PC-3 (cell line): ENCODE measurements around the gene ARPIN. TPM values are rescaled to one million over a fixed set of nuclear protein-coding genes. Genes with fewer than 3 reads are reported as not detected.

ENCODE experiments used
- ATAC-seq: fragments of 200-7000 bp; cut with Tn5 transposase; 2 replicates; pipeline ENCODE4 v1.9.1; 2020; ENCODE audit warnings: mild to moderate bottlenecking, moderate library complexity
- BruUV-seq: library from RNA; stranded (reverse); fragments of 400-500 nt; replicated peaks from 2 replicates; lab custom pipeline; 2021; lab: Mats Ljungman, UMichigan
- CTCF ChIA-PET: fragments of 300-600 bp; sonication (Branson Sonifier 250); formaldehyde crosslinking; loops from one replicate; lab custom pipeline; 2022; ENCODE audit warnings: antibody characterized with exemption; lab: Charles Lee
- POLR2A ChIA-PET: fragments of 300-600 bp; sonication (Branson Sonifier 250); formaldehyde crosslinking; loops from one replicate; lab custom pipeline; 2022; ENCODE audit warnings: antibody characterized with exemption; ENCODE audit not compliant: unreplicated experiment; lab: Charles Lee
- DNase-seq: peaks from one replicate; pipeline ENCODE4 v3.0.0-alpha.2; 2015
- H2AFZ ChIP-seq: fragments of 300-600 bp; sonication (generic); 2 replicates; pipeline ENCODE4 v1.6.0; 2016; ENCODE audit warnings: antibody characterized with exemption, low read length
- H3F3A ChIP-seq: fragments of 300-600 bp; sonication (generic); one replicate; pipeline ENCODE4 v1.6.0; 2017; ENCODE audit warnings: antibody characterized with exemption, low read length, control low read depth, mild to moderate bottlenecking; ENCODE audit not compliant: unreplicated experiment
- H3K27ac ChIP-seq: fragments of 300-600 bp; sonication (generic); 2 replicates; pipeline ENCODE4 v1.5.1; 2016; ENCODE audit warnings: mild to moderate bottlenecking, low read length
- H3K27me3 ChIP-seq: fragments of 300-600 bp; sonication (generic); 2 replicates; pipeline ENCODE4 v1.6.1; 2016; ENCODE audit warnings: low read length, mixed read lengths
- H3K36me3 ChIP-seq: fragments of 300-600 bp; sonication (generic); 2 replicates; pipeline ENCODE4 v1.6.1; 2016; ENCODE audit warnings: low read depth, mixed run types, low read length, mixed read lengths
- H3K4me1 ChIP-seq: fragments of 300-600 bp; sonication (generic); 2 replicates; pipeline ENCODE4 v1.5.1; 2016; ENCODE audit warnings: low read length; ENCODE audit not compliant: insufficient read depth
- H3K4me2 ChIP-seq: fragments of 300-600 bp; sonication (generic); 2 replicates; pipeline ENCODE4 v1.6.0; 2016; ENCODE audit warnings: low read length
- H3K4me3 ChIP-seq: fragments of 300-600 bp; sonication (generic); 2 replicates; pipeline ENCODE4 v1.5.1; 2016; ENCODE audit warnings: mild to moderate bottlenecking, low read length, mixed read lengths
- H3K79me2 ChIP-seq: fragments of 300-600 bp; sonication (generic); 2 replicates; pipeline ENCODE4 v1.6.1; 2017; ENCODE audit warnings: low read length, mixed read lengths
- H3K9ac ChIP-seq: fragments of 300-600 bp; sonication (generic); 2 replicates; pipeline ENCODE4 v1.6.0; 2016; ENCODE audit warnings: mild to moderate bottlenecking, low read length
- H3K9me2 ChIP-seq: fragments of 300-600 bp; sonication (generic); replicated peaks from 2 replicates; pipeline ENCODE4 v1.6.1; 2016; ENCODE audit warnings: mixed run types, low read length, mixed read lengths
- H3K9me3 ChIP-seq: fragments of 300-600 bp; sonication (generic); 2 replicates; pipeline ENCODE4 v1.6.1; 2016; ENCODE audit warnings: low read length, mixed read lengths
- H4K20me1 ChIP-seq: fragments of 300-600 bp; sonication (generic); 2 replicates; pipeline ENCODE4 v1.6.1; 2016; ENCODE audit warnings: low read length, mixed read lengths
- CTCF ChIP-seq: fragments of 300-600 bp; sonication (generic); conservative IDR thresholded peaks from 2 replicates; pipeline ENCODE4 v1.5.1; 2017; ENCODE audit warnings: antibody characterized with exemption, low read depth, mild to moderate bottlenecking, low read length
- EZH2 ChIP-seq: fragments of 300-600 bp; sonication (generic); IDR thresholded peaks from one replicate; pipeline ENCODE4 v1.6.1; 2017; ENCODE audit warnings: antibody characterized with exemption, mild to moderate bottlenecking, low read length; ENCODE audit not compliant: unreplicated experiment
- EZH2phosphoT487 ChIP-seq: fragments of 300-600 bp; sonication (generic); IDR thresholded peaks from 2 replicates; pipeline ENCODE4 v1.6.1; 2018; ENCODE audit warnings: mild to moderate bottlenecking, antibody characterized with exemption, low read length, borderline replicate concordance
- intact Hi-C: fragments of 100-400 bp; cut with micrococcal nuclease; formaldehyde crosslinking; loops from 2 replicates; pipeline ENCODE4 v1.9.0; 2023
- total RNA-seq: library from RNA; depleted of rRNA; stranded (reverse); fragments of >200 nt; gene quantifications from 2 replicates; pipeline ENCODE4 v1.2.3, GENCODE V29; 2014

ARPIN gene
- total RNA-seq, 1 experiment from 2014 or later = 8.0 TPM

- DNase-seq = no peak
- ATAC-seq = no peak
- H3K27me3 ChIP-seq = no peaks in the 10 kb centered on the region
- no peak for TF ChIP-seq EZH2
- TF ChIP-seq CTCF = no peak
- no peak for TF ChIP-seq EZH2phosphoT487
- no peaks in the 10 kb centered on the region for H4K20me1 ChIP-seq
- H3K79me2 ChIP-seq = peaks cover 4% of the 10 kb centered on the region; the same call in 1 of the 2 replicates
- H3K4me3 ChIP-seq = no peak overlapping the region
- H3K9ac ChIP-seq = no peak overlapping the region
- no peaks in the 10 kb centered on the region for H3K9me2 ChIP-seq
- CTCF ChIA-PET = no interaction called here
- no peak overlapping the region for H2AFZ ChIP-seq
- H3K4me1 ChIP-seq = 0 out of 2 replicates have a peak, but pooled peaks cover 5% of the 10 kb centered on the region
- no peaks in the 10 kb centered on the region for H3K9me3 ChIP-seq
- H3K36me3 ChIP-seq = no peaks in the 10 kb centered on the region
- no TSS peak for BruUV-seq
- POLR2A ChIA-PET = no interaction called here
- no peaks in the 10 kb centered on the region for H3F3A ChIP-seq
- intact Hi-C loops = loop anchor here (5.0 to 10.0 kb wide), 2 partner anchors 105 to 188 kb away; partner anchors contain the start of gene ZNF710
- H3K27ac ChIP-seq = no peak overlapping the region
- H3K4me2 ChIP-seq = no peak overlapping the region
These were observed 13.3 kb downstream of the ARPIN start for GRCh38 chr15:89899295-89899945.

- Histone ChIP-seq H3K27me3 (no peaks in the 10 kb centered on the region), H3K9me3 (no peaks in the 10 kb centered on the region), H3F3A (no peaks in the 10 kb centered on the region), H3K79me2 (peaks cover 4% of the 10 kb centered on the region; the same call in 1 of the 2 replicates), H3K9ac (no peak overlapping the region), H3K36me3 (no peaks in the 10 kb centered on the region), H3K4me2 (no peak overlapping the region), H3K4me3 (no peak overlapping the region), H3K9me2 (no peaks in the 10 kb centered on the region), H2AFZ (no peak overlapping the region), H3K27ac (no peak overlapping the region), H4K20me1 (no peaks in the 10 kb centered on the region), H3K4me1 (0 out of 2 replicates have a peak, but pooled peaks cover 5% of the 10 kb centered on the region)
- peak; percentile 80 for DNase-seq
- intact Hi-C loops = loop anchor here (1.0 to 10.0 kb wide), 4 partner anchors 73 to 189 kb away; partner anchors contain the start of gene ZNF710
- CTCF ChIA-PET = interaction anchor here (0.6 to 0.9 kb wide), 5 partner anchors 10 to 387 kb away, joined by 3 to 12 read pairs (median 4); no protein-coding TSS in a partner anchor
- ATAC-seq = peak; percentile 75
- no TSS peak for BruUV-seq
- POLR2A ChIA-PET = interaction anchor here (0.6 to 0.7 kb wide), 2 partner anchors 289 to 335 kb away, joined by 3 to 4 read pairs; partner anchors contain the start of genes CIB1 and GDPGP1
- TF ChIP-seq CTCF (peak; percentile 91), EZH2phosphoT487 (no peak), EZH2 (no peak)
These were observed 14.0 kb downstream of the ARPIN start for GRCh38 chr15:89898614-89899294.
